HepG2 (cell line): ENCODE measurements around the gene SKIDA1.

Experiments used
- CBX1 ChIP-seq: IDR thresholded peaks from one replicate; pipeline ENCODE4 v1.6.1; 2016; ENCODE audit warnings: antibody characterized with exemption, low read depth
- KDM5B ChIP-seq: sonication (generic); formaldehyde crosslinking; IDR thresholded peaks from 2 replicates; pipeline ENCODE4 v1.4.0; 2020; ENCODE audit warnings: missing genetic modification reagents, mild to moderate bottlenecking, borderline replicate concordance
- U2AF2 ChIP-seq: fragments of 200-400 bp; formaldehyde crosslinking; IDR thresholded peaks from 2 replicates; pipeline ENCODE4 v1.6.1; 2017; ENCODE audit warnings: low read depth, mild to moderate bottlenecking, low read length
- ZIK1 ChIP-seq: sonication (generic); formaldehyde crosslinking; IDR thresholded peaks from 2 replicates; pipeline ENCODE4 v1.5.0; 2020; ENCODE audit warnings: mild to moderate bottlenecking, low read depth, missing genetic modification reagents, borderline replicate concordance
- TF ChIP-seq, protein P1 (sequence below): sonication (generic); formaldehyde crosslinking; IDR thresholded peaks from 2 replicates; pipeline ENCODE4 v1.5.1; 2020; ENCODE audit warnings: mild to moderate bottlenecking, missing genetic modification reagents, moderate library complexity
- TF ChIP-seq, protein P2 (sequence below): sonication (generic); formaldehyde crosslinking; IDR thresholded peaks from 2 replicates; pipeline ENCODE4 v1.4.0; 2020; ENCODE audit warnings: missing genetic modification reagents, mild to moderate bottlenecking, borderline replicate concordance

DNA sequence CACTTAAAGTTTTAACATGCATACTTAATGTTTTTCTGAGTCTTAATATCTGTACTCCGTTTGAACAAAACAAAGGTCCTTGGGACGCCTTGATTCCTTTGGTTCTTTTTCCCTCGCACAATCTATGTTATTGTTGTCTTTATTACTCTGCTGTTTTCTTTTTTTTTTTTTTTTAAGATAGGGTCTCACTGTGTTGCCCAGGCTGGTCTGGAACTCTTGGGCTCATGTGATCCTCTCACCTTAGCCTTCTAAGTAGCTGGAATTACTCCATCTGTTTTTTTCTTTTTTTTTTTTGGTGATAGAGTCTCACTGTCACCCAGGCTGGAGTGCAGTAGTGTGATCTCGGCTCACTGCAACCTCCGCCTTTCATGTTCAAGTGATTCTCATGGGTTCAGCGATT lies 21.8 kb upstream of the SKIDA1 start:
- TF ChIP-seq, protein P1, sequence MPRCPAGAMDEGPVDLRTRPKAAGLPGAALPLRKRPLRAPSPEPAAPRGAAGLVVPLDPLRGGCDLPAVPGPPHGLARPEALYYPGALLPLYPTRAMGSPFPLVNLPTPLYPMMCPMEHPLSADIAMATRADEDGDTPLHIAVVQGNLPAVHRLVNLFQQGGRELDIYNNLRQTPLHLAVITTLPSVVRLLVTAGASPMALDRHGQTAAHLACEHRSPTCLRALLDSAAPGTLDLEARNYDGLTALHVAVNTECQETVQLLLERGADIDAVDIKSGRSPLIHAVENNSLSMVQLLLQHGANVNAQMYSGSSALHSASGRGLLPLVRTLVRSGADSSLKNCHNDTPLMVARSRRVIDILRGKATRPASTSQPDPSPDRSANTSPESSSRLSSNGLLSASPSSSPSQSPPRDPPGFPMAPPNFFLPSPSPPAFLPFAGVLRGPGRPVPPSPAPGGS (CRISPR knock-in tag), result no peak
- TF ChIP-seq, protein P2, sequence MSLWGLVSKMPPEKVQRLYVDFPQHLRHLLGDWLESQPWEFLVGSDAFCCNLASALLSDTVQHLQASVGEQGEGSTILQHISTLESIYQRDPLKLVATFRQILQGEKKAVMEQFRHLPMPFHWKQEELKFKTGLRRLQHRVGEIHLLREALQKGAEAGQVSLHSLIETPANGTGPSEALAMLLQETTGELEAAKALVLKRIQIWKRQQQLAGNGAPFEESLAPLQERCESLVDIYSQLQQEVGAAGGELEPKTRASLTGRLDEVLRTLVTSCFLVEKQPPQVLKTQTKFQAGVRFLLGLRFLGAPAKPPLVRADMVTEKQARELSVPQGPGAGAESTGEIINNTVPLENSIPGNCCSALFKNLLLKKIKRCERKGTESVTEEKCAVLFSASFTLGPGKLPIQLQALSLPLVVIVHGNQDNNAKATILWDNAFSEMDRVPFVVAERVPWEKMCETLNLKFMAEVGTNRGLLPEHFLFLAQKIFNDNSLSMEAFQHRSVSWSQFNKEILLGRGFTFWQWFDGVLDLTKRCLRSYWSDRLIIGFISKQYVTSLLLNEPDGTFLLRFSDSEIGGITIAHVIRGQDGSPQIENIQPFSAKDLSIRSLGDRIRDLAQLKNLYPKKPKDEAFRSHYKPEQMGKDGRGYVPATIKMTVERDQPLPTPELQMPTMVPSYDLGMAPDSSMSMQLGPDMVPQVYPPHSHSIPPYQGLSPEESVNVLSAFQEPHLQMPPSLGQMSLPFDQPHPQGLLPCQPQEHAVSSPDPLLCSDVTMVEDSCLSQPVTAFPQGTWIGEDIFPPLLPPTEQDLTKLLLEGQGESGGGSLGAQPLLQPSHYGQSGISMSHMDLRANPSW (CRISPR knock-in tag), result no peak
- TF ChIP-seq CBX1 (no peak), KDM5B (CRISPR knock-in tag) (no peak), ZIK1 (CRISPR knock-in tag) (no peak), U2AF2 (no peak)
